ENCODE measurements around the gene IL15. TPM values are rescaled to one million over a fixed set of nuclear protein-coding genes. Genes with fewer than 3 reads are reported as not detected.

IL15 gene
- total RNA-seq, 4 donors from 2014 or later, result 25.3 to 45.8 (median 29.0) TPM

DNA sequence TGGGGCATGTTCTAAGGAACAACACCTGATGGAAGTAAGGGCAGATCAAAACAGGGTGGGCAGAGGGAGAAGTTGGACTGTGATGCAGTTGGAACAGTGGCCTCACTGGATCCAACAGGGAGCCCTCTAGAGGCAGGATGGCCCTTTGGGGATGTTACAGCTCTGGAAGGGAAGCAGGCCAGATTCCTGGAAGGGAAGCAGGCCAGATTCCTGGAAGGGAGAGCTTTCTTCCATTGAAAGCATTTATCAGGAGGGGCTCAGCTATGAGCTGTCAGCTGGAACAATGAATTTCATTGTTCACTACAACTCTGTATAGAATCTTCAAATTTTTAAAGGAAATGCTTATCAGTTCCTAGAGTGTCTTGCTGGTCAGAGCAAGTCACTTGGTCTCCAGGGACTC, 17.7 kb downstream of the IL15 start:
- Histone ChIP-seq H3K4me3 (replicated peaks in 1 of 3) (no peak overlapping the region), H3K36me3 (no peaks in the 10 kb centered on the region), H3K4me1 (peaks cover 13 to 20% of the 10 kb centered on the region in 2 donors), H3K27me3 (no peaks in the 10 kb centered on the region), H3K27ac (no peak overlapping the region), H3K9me3 (no peaks in the 10 kb centered on the region)
- intact Hi-C loops (cut with DNase I), result no loop called here
- peak; percentile 26 to 42 for DNase-seq
- no peak for TF ChIP-seq POLR2A (IDR thresholded peaks at IDR 0.05)
- TF ChIP-seq, protein P1, sequence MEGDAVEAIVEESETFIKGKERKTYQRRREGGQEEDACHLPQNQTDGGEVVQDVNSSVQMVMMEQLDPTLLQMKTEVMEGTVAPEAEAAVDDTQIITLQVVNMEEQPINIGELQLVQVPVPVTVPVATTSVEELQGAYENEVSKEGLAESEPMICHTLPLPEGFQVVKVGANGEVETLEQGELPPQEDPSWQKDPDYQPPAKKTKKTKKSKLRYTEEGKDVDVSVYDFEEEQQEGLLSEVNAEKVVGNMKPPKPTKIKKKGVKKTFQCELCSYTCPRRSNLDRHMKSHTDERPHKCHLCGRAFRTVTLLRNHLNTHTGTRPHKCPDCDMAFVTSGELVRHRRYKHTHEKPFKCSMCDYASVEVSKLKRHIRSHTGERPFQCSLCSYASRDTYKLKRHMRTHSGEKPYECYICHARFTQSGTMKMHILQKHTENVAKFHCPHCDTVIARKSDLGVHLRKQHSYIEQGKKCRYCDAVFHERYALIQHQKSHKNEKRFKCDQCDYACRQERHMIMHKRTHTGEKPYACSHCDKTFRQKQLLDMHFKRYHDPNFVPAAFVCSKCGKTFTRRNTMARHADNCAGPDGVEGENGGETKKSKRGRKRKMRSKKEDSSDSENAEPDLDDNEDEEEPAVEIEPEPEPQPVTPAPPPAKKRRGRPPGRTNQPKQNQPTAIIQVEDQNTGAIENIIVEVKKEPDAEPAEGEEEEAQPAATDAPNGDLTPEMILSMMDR (IDR thresholded peaks at IDR 0.05), result peak in 3 of 6 experiments; percentile 17 to 41 (median 32)

DNA sequence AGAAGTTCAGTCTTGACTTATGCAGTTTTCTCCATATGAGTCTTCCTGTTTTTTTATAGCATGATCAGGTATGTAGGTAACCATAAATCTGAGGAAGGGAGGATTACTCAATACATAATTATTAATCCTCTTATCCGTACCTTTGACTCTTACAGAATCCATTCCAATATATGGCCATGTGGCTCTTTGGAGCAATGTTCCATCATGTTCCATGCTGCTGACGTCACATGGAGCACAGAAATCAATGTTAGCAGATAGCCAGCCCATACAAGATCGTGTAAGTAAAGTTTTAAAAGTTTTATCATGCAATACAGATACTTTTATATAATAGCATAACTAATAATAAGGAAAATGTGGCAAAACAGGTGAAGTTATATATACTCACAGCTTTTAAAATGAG, 19.6 kb downstream of the IL15 start:
- intact Hi-C loops (cut with DNase I), result no loop called here

DNA sequence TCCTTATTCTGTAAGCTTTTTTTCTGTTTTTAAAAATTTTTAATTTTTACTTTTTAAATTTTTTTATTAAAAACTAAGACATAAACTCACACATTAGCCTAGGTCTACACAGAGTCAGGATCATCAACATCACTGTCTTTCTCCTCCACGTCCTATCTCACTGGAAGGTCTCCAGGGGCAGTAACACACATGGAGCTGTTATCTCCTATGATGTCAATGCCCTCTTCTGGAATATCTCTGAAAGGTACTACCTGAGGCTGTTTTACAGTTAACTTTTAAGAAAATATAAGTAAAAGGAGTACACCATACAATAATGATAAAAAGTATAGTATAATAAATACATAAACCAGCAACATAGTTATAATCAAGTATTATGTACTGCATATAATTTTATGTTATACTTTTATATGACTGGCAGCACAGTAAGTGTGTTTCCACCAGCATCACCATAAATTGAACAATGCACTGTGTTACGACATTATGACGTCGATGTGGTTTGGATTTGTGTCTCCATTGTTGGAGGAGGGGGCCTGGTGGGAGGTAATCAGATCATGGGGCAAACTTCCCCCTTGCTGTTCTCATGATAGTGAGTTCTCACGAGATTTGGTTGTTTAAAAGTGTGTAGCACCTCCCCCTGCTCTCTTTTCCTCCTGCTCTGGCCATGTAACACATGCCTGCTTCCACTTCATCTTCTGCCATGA, 21.3 kb downstream of the IL15 start:
- DNase-seq, result no peak
- 89 to 91% methylated on average over 5 of the region's 5 CpGs for WGBS, 2 donors
- TF ChIP-seq, protein P1 (IDR thresholded peaks at IDR 0.05), result no peak
- TF ChIP-seq POLR2A (IDR thresholded peaks at IDR 0.05), result no peak

More for the DNA sequence above, 19.6 kb downstream of the IL15 start:
- peaks cover 13 to 20% of the 10 kb centered on the region in 2 donors for H3K4me1 ChIP-seq
- DNase-seq, result no peak
- H3K9me3 ChIP-seq, result no peaks in the 10 kb centered on the region
- H3K4me3 ChIP-seq (replicated peaks in 1 of 3), result no peak overlapping the region
- TF ChIP-seq, protein P1 (IDR thresholded peaks at IDR 0.05), result no peak
- no peak for TF ChIP-seq POLR2A (IDR thresholded peaks at IDR 0.05)
- 95 to 97% methylated on average over 3 of the region's 3 CpGs for WGBS, 2 donors
- H3K27ac ChIP-seq, result no peak overlapping the region
- no peaks in the 10 kb centered on the region for H3K27me3 ChIP-seq
- H3K36me3 ChIP-seq, result no peaks in the 10 kb centered on the region

DNA sequence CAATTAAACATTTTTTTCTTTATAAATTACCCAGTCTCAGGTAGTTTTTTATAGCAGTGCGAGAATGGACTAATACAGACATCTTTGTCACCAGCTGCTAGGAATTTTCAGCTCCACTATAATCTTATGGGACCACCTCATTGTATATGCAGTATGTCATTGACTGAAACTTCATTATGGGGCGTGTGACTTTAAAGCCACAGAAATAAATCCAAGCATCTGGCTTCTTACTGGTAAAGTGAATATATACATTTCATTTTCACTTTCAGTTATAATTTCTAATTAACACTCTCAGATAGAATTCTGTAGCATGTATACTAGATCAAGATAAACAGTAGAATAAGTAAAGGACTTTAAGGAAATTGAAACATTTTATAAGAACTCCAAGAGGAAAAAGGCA, 21.9 kb downstream of the IL15 start:
- Histone ChIP-seq H3K9me3 (no peaks in the 10 kb centered on the region), H3K27me3 (no peaks in the 10 kb centered on the region), H3K4me3 (replicated peaks in 1 of 3) (no peak overlapping the region), H3K36me3 (no peaks in the 10 kb centered on the region), H3K4me1 (peaks cover 0 to 11% of the 10 kb centered on the region in 2 donors), H3K27ac (no peak overlapping the region)
- 93 to 96% methylated on average over 2 of the region's 2 CpGs for WGBS, 2 donors
- TF ChIP-seq POLR2A (IDR thresholded peaks at IDR 0.05), result no peak
- TF ChIP-seq, protein P1 (IDR thresholded peaks at IDR 0.05), result no peak
- DNase-seq, result no peak
- intact Hi-C loops (cut with DNase I), result no loop called here

More for the DNA sequence above, 21.3 kb downstream of the IL15 start:
- Histone ChIP-seq H3K27me3 (no peaks in the 10 kb centered on the region), H3K27ac (no peak overlapping the region), H3K9me3 (no peaks in the 10 kb centered on the region), H3K4me3 (replicated peaks in 1 of 3) (no peak overlapping the region), H3K36me3 (no peaks in the 10 kb centered on the region), H3K4me1 (peaks cover under 1 to 11% of the 10 kb centered on the region in 2 donors)
- intact Hi-C loops (cut with DNase I), result no loop called here

- no peak overlapping the region for H3K4me3 ChIP-seq (replicated peaks in 1 of 3)
- TF ChIP-seq, protein P1 (IDR thresholded peaks at IDR 0.05), result no peak
- no peak for TF ChIP-seq POLR2A (IDR thresholded peaks at IDR 0.05)
- 83 to 91% methylated on average over 1 of the region's 1 CpG for WGBS, 2 donors
- no peak overlapping the region for H3K27ac ChIP-seq
- DNase-seq, result no peak
- no peaks in the 10 kb centered on the region for H3K36me3 ChIP-seq
- intact Hi-C loops (cut with DNase I), result no loop called here
- no peaks in the 10 kb centered on the region for H3K9me3 ChIP-seq
- no peaks in the 10 kb centered on the region for H3K27me3 ChIP-seq
- peaks cover 0 to under 1% of the 10 kb centered on the region in 2 donors for H3K4me1 ChIP-seq
These were observed 23.2 kb downstream of the IL15 start for GRCh38 chr4:141659539-141659938.
